ENCODE measurements around the gene IGF2R. TPM values are rescaled to one million over a fixed set of nuclear protein-coding genes. Genes with fewer than 3 reads are reported as not detected.

The IGF2R gene
- total RNA-seq, 1 donor from 2014 or later = 156 TPM

DNA sequence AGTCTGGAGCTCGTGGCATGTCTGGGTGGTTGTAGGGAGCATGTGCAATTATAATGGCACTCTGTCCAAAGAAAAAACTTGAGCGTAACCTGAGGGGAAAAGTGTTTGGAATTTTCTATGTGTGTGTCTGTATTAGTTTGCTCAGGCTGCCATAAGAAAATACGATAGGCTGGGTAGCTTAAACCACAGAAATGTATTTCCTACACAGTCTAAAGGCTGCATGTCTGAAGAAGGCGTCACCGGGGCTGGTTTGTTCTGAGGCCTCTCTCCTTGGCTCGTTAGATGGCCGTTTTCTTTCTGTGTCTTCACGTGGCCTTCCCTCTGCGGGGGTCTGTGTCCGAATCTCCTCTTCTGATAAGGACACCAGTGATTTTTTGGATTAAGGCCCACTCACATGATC lies 59.0 kb downstream of the IGF2R start:
- TF ChIP-seq CTCF (IDR thresholded peaks at IDR 0.05) = no peak
- Histone ChIP-seq H3K4me1 (peaks cover 19% of the 10 kb centered on the region), H3K27ac (no peak overlapping the region), H3K9me3 (no peaks in the 10 kb centered on the region), H3K27me3 (ENCODE audit: low read depth) (no peaks in the 10 kb centered on the region), H3K4me3 (no peak overlapping the region), H3K36me3 (peaks cover 83% of the 10 kb centered on the region)
- no peak for DNase-seq
- intact Hi-C loops (cut with DNase I) = no loop called here
- no peak for ATAC-seq

DNA sequence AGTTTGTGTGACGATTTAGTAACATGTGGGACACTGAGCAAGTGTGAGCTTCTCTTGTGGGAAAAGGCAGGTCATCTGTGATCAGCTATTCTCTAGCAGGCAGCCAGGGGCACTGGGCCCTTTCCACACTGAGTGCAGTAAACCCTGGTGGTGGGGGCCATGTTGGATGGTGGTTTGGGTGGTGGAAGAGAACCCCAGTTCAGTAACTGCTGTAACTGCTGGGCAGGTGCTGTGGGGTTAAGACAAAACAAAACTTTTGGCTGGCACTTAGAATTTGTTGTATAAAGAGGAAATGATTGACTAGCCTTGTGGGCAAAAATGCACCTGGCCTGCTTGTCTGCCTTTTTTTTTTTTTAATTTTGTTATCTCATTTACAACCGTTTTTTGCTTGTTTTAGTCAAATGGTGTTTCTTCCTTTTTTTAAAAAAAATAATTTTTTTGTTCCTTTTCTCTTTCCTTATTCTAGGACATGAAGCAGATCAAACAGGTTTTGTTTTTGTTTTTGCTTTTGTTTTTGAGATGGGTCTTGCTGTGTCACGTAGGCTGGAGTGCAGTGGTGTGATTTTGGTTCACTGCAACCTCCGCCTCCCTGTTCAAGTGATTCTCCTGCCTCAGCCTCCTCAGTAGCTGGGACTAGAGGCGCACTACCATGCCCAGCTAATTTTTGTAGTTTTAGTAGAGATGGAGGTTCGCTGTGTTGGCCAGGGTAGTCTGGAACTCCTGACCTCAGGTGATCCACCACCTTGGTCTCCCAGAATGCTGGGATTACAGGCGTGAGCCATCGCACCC lies 59.8 kb downstream of the IGF2R start:
- Histone ChIP-seq H3K36me3 (peaks cover 88% of the 10 kb centered on the region), H3K4me1 (peaks cover 19% of the 10 kb centered on the region), H3K4me3 (no peak overlapping the region), H3K27ac (no peak overlapping the region), H3K9me3 (no peaks in the 10 kb centered on the region), H3K27me3 (ENCODE audit: low read depth) (no peaks in the 10 kb centered on the region)
- ATAC-seq = no peak
- DNase-seq = no peak
- intact Hi-C loops (cut with DNase I) = no loop called here
- no peak for TF ChIP-seq CTCF (IDR thresholded peaks at IDR 0.05)

DNA sequence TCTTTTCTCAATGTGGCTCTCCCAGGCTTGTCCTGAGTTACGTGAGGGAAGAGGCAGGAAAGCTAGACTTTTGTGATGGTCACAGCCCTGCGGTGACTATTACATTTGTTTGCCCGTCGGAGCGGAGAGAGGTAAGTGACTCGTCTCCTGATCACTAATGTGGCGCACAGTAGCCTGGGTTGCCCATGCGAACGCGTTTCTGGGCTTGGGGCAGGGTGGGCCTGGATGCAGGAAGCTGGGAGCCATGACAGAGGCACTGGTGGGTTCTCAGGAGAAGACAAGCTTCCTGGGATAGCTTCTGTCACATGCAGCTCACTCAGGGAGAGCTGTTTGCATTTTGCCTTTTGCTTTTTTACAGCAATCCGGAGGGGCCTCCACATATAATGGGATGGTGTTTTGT lies 60.6 kb downstream of the IGF2R start:
- no peak for DNase-seq

GRCh38 chr6:160030103-160030502 lies 61.2 kb downstream of the IGF2R start:
- Histone ChIP-seq H3K4me1 (peaks cover 19% of the 10 kb centered on the region), H3K36me3 (peaks cover 88% of the 10 kb centered on the region), H3K27me3 (ENCODE audit: low read depth) (no peaks in the 10 kb centered on the region), H3K4me3 (no peak overlapping the region), H3K9me3 (no peaks in the 10 kb centered on the region), H3K27ac (peak overlapping the region; percentile 79)
- intact Hi-C loops (cut with DNase I) = no loop called here
- ATAC-seq (peak; percentile 96 to 97), DNase-seq (peak; percentile 88)
- TF ChIP-seq CTCF (IDR thresholded peaks at IDR 0.05) = no peak

More for the DNA sequence above, 60.6 kb downstream of the IGF2R start:
- no peak for ATAC-seq
- intact Hi-C loops (cut with DNase I) = no loop called here
- Histone ChIP-seq H3K27ac (peak overlapping the region; percentile 79), H3K4me3 (no peak overlapping the region), H3K36me3 (peaks cover 88% of the 10 kb centered on the region), H3K9me3 (no peaks in the 10 kb centered on the region), H3K27me3 (ENCODE audit: low read depth) (no peaks in the 10 kb centered on the region), H3K4me1 (peaks cover 19% of the 10 kb centered on the region)
- TF ChIP-seq CTCF (IDR thresholded peaks at IDR 0.05) = no peak

GRCh38 chr6:160031442-160031841 lies 62.6 kb downstream of the IGF2R start:
- no peak for TF ChIP-seq CTCF (IDR thresholded peaks at IDR 0.05)
- Histone ChIP-seq H3K4me3 (no peak overlapping the region), H3K9me3 (no peaks in the 10 kb centered on the region), H3K36me3 (peaks cover 89% of the 10 kb centered on the region), H3K27ac (no peak overlapping the region), H3K27me3 (ENCODE audit: low read depth) (no peaks in the 10 kb centered on the region), H3K4me1 (peaks cover 19% of the 10 kb centered on the region)
- intact Hi-C loops (cut with DNase I) = no loop called here
- ATAC-seq = no peak
- DNase-seq = no peak
